ENCODE measurements around the gene DBT. TPM values are rescaled to one million over a fixed set of nuclear protein-coding genes. Genes with fewer than 3 reads are reported as not detected.

The DBT gene
- total and polyA plus RNA-seq, 10 of the 15 experiments (the other 5 are each of a cell fraction or from before 2014, with no cell fraction given): 2.1 to 15.9 (median 6.9) TPM

DNA sequence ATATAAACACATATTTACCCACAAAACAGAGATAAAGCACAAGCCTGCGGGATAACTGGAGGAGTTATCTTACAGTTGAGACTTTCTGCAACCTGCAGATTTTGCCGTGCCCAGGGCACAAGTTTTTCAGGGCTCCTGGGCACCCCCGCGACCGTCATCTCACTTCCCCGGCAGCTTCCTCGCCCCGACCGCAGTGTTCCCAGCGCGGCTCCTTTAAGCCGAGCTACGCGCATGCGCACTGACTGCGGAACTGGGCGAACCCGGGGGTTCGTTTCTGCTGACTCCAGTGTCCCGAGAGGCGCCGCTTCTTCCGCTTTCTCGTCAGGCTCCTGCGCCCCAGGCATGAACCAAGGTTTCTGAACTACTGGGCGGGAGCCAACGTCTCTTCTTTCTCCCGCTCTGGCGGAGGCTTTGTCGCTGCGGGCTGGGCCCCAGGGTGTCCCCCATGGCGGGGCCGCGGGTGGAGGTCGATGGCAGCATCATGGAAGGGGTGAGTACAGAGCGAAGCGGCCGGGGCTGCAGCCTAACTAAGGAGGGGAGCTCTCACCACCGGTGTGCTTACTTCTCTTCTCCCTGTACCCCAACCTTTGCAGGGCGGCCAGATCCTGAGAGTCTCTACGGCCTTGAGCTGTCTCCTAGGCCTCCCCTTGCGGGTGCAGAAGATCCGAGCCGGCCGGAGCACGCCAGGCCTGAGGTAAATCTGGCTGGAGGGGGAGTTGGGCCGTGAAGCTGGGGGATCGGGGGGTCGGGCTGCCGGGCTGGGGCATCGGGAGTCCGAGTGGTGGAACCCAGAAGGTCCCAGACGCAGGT is 16.5 kb upstream of the DBT start, which contains the start of gene RTCA (continued):
- peak; percentile 74; the same call in 1 of the 2 replicates for TF ChIP-seq LARP7 (IDR thresholded peaks at IDR 0.05)
- no peak for TF ChIP-seq NFIC (IDR thresholded peaks at IDR 0.05; ENCODE audit: low read depth, low read length)
- TF ChIP-seq ZNF274 (IDR thresholded peaks at IDR 0.05; ENCODE audit: insufficient read depth, insufficient read length): no peak
- peak; percentile 45; the same call in 1 of the 2 replicates for TF ChIP-seq CREM (IDR thresholded peaks at IDR 0.05; ENCODE audit: low read depth)
- no peak for TF ChIP-seq EZH2 (IDR thresholded peaks at IDR 0.05; ENCODE audit: borderline replicate concordance, control insufficient read depth, low read depth, low read length)
- TF ChIP-seq PRDM15 (CRISPR knock-in tag; IDR thresholded peaks at IDR 0.05): no peak
- no peak for TF ChIP-seq ZNF24 (IDR thresholded peaks at IDR 0.05)
- TF ChIP-seq RFX5 (IDR thresholded peaks at IDR 0.05; ENCODE audit: low read depth, low read length): no peak
- no peak for TF ChIP-seq KAT2A (conservative IDR thresholded peaks at IDR 0.05; ENCODE audit: control insufficient read depth, low read depth, low read length)
- TF ChIP-seq IKZF1 (conservative IDR thresholded peaks at IDR 0.05): peak; percentile 83
- TF ChIP-seq DPF2 (IDR thresholded peaks at IDR 0.05): 0 out of 2 replicates have a peak, but pooled peaks have one; percentile 13
- no peak for TF ChIP-seq ATF2 (IDR thresholded peaks at IDR 0.05; ENCODE audit: low read length)
- TF ChIP-seq RAD21 (IDR thresholded peaks at IDR 0.05; ENCODE audit: insufficient read depth, low read depth, low read length): no peak
- TF ChIP-seq, protein P1, sequence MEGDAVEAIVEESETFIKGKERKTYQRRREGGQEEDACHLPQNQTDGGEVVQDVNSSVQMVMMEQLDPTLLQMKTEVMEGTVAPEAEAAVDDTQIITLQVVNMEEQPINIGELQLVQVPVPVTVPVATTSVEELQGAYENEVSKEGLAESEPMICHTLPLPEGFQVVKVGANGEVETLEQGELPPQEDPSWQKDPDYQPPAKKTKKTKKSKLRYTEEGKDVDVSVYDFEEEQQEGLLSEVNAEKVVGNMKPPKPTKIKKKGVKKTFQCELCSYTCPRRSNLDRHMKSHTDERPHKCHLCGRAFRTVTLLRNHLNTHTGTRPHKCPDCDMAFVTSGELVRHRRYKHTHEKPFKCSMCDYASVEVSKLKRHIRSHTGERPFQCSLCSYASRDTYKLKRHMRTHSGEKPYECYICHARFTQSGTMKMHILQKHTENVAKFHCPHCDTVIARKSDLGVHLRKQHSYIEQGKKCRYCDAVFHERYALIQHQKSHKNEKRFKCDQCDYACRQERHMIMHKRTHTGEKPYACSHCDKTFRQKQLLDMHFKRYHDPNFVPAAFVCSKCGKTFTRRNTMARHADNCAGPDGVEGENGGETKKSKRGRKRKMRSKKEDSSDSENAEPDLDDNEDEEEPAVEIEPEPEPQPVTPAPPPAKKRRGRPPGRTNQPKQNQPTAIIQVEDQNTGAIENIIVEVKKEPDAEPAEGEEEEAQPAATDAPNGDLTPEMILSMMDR (IDR thresholded peaks at IDR 0.05 in 2 of 3, conservative IDR thresholded peaks at IDR 0.05 in 1 of 3; ENCODE audit: control insufficient read depth in 2 of 3, extremely low read depth in 1 of 3, insufficient read depth in 1 of 3, low read depth in 3 of 3, low read length in 3 of 3): no peak
- TF ChIP-seq CBX5 (IDR thresholded peaks at IDR 0.05; ENCODE audit: low read depth): no peak
- no peak for TF ChIP-seq MEF2A (IDR thresholded peaks at IDR 0.05; ENCODE audit: insufficient read depth, low read depth, low read length)
- TF ChIP-seq JUNB (IDR thresholded peaks at IDR 0.05): no peak
- TF ChIP-seq, protein P2, sequence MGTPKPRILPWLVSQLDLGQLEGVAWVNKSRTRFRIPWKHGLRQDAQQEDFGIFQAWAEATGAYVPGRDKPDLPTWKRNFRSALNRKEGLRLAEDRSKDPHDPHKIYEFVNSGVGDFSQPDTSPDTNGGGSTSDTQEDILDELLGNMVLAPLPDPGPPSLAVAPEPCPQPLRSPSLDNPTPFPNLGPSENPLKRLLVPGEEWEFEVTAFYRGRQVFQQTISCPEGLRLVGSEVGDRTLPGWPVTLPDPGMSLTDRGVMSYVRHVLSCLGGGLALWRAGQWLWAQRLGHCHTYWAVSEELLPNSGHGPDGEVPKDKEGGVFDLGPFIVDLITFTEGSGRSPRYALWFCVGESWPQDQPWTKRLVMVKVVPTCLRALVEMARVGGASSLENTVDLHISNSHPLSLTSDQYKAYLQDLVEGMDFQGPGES (IDR thresholded peaks at IDR 0.05): no peak
- 0 out of 2 replicates have a peak, but pooled peaks have one; percentile 35 for TF ChIP-seq ZSCAN29 (IDR thresholded peaks at IDR 0.05)
- TF ChIP-seq NR2C2 (IDR thresholded peaks at IDR 0.05; ENCODE audit: borderline replicate concordance, control insufficient read depth, insufficient read length, low read depth): no peak
- TF ChIP-seq YY1 (IDR thresholded peaks at IDR 0.05; ENCODE audit: low read depth, low read length): 0 out of 2 replicates have a peak, but pooled peaks have one; percentile 32
- TF ChIP-seq CHD2 (IDR thresholded peaks at IDR 0.05; ENCODE audit: borderline replicate concordance, low read depth, low read length): no peak; the same call in 1 of the 2 replicates
